ENCODE measurements around the gene WFIKKN2.
"Not testable (repeated sequence)": the region's sequence is repeated elsewhere in the genome, so short reads cannot be mapped to it uniquely, and the experiment has no call there.

The WFIKKN2 gene

DNA sequence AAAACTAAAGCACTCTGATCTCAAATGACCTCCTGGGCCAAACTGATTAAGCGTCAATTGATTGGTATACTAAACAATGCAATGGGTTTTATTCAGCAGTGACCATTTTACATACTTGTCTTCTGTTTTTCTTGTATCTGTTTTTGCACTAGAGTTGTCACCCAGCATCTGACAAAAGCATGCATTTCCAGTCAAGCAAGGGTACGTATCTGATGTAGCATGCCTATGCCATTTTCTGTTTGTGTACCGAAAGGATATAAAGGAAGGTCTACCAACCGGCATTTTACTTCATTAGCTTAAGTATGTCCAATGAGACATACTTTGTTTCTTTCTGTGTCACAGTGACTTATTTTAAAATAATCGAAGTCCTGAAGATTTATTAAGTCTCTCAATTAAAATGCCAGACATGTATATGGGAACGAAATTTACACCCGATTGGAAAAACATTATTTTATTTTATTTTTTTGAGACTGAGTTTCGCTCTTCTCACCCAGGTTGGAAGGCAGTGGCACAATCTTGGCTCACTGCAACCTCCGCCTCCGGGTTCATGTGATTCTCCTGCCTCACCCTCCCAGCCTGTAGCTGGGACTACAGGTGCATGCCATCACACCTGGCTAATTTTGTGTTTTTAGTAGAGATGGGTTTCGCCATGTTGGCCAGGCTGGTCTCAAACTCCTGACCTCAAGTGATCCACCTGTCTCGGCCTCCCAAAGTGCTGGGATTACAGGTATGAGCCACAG lies 23.3 kb downstream of the WFIKKN2 start:
- DNase-seq, result no peak

DNA sequence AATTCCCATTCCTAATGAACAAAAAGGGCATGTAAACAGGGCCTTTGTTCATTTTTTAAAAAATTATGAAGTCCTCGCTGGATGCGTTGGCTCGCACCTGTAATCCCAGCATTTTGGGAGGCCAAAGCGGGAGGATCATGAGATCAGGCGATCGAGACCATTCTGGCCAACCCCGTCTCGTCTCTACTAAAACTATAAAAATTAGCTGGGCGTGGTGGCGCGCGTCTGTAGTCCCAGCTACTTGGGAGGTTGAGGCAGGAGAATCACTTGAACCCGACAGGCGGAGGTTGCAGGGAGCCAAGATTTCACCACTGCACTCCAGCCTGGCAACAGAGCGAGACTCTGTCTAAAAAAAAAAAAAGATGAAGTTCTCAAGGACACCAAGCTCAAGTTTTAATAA lies 24.3 kb downstream of the WFIKKN2 start:
- DNase-seq, result not testable (repeated sequence)

DNA sequence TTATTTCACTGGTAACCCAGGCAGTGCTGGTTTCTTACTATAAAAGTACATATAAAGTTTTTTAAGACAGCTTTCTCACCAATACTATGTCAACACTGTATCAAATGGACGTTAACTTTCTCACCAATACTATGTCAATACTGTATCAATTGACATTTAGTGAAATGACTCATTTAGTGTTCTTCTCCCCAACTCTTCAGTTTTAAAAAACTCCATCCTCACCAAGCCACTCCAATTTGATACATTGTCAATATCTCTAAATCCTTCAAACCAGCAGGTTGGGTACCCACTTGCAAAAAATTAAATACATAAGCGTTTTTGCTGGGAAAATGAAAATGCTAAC lies 25.9 kb downstream of the WFIKKN2 start:
- no peak for DNase-seq

DNA sequence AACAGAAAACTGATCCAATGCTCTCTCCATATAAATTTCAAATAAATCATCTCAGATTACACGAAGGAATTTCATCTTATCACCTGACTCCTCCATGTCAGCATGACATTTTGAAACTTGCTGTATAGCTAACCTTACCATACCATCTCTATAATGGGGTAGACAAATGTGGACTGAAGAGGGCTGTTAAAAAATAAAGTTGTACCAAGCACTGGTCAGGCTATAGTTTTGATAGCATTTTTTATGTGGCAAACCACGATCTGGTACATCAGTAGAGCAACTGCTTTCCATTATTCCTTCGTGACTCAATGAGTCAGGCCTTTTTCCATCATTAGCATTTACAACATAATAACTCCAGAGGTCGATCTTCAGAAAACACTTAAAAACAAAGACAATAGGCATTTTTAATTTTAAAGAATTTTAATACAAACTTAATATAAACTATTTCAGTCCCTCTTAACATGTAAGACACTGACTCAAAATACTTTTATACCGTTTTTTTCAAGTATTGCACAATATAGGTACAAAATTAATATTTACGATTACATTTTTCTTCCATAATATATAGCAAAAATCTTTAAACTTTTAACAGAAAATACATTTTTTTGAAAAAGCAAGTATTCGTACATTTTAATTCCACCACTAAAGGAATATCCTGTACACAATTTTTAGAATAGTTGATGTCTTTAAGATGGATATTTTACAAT lies 26.6 kb downstream of the WFIKKN2 start:
- DNase-seq, result no peak

DNA sequence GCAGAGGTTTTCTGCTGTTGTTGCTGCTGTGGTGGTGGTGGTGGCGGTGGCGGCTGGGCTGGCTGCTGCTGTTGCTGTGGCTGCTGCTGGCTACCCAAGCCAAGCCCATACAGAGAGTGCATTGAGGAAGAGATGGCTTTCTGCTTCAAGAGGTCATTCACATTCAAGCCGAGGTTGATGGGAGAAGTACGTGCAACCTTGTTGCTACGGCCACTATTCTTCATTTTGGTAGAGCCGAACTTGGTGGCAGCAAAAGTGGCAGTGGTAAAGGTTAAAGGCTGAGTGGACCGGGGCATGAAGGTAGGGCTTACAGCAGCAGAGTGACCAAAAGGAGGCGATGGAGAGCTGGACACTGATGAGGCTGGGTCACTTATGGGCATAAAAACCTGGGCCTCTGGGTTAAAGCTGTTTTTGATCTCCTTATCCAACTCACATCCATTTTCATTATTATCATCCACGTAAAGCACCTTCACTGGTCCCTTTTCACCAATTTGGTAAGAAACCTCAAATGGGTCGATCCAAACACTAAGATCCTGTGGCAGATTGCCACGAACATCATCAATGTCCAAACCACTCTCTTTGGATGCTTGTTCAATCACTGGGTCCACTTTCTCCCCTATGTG lies 27.9 kb downstream of the WFIKKN2 start:
- no peak for DNase-seq

DNA sequence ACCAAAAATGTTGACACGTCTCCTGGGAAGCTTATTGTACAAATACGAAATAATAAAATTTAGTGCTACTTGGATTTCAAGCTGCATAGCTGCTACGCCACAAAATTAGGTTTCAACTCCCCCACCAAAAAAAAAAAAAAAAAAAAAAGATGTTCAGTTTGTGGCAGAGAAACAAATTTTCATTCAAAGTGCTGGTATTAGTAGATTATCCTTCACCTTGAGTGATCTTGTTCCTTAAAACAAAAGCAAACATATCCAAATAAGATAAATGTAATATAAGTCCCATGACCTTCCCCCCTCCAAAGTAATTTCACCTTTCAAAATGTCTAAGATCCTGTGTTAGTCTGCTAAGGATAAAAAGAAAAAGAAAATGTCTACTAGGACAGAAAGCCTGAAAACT lies 28.5 kb downstream of the WFIKKN2 start:
- no peak for DNase-seq

DNA sequence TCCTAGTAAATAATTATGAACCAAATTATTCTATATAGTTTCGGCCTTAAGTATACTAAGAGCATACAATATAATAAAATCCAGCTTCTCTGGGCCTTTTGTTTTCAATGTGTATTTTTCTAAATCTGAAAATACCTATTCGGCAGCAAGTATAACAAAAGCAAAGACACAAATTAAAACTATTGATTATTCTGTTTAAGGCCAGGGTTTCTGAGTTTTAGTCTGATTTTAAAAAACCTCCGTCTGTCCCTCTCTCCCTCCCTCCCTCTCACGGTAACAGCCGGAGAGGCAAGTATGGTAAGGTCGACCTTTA lies 29.3 kb downstream of the WFIKKN2 start:
- no peak for DNase-seq

DNA sequence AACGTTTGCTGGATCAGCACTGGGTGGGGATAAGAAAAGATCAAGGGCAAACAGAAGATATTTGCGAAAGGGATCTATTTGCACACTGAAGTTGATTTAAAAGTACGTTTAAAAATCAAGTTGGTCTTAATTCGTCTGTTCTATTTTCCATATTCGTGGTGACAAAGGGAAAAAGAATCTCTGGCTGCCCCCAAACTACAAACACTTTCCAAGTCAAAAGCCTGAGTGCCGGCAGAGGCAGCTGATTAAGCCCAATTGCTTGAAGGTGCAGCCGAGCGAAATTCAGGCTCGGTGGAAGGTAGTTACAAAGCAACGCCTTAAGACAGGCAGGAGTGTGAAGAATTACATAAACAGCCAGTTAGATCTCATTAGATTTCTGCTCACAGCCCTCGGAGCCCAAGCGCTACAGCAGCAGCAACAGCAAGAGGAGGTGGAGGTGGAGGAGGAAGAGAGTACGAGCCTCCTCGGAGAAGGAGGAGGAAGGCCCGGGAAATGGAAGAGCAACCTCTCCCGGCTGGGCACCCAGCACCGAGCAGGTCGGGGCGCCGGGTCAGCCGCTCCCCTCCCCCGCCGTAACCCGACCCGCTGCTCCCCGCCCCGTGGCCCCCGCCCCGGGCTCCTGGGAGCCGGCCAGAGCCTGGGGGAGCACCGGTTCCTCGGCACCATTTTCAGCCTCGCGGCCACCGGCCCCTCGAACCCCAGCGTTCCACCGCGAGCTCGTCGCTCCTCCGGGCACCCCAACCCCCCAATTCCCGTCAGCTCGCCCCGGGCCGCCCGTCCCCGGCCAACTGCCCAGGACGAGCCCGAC lies 29.9 kb downstream of the WFIKKN2 start:
- DNase-seq, result peak; percentile 38

DNA sequence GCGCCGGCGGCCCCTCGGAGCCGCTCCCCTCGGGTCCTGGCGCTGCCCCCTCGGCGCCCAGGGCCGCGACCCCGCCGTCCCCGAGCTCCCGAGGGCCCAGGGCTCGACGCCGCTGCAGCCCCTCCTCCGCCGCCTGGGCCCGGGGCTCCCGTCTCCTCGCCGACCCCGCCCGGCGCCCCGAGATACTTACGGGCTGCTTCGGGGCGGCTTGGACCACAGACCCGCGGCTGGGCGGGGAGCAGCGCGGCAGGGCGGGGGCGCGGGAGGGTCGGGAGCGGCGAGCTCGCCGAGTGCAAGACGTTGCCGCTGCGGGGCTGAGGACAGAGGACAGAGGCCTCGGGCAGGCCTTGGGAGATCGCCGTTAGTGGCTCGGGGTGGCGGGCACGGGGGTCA lies 30.5 kb downstream of the WFIKKN2 start:
- no peak for DNase-seq

DNA sequence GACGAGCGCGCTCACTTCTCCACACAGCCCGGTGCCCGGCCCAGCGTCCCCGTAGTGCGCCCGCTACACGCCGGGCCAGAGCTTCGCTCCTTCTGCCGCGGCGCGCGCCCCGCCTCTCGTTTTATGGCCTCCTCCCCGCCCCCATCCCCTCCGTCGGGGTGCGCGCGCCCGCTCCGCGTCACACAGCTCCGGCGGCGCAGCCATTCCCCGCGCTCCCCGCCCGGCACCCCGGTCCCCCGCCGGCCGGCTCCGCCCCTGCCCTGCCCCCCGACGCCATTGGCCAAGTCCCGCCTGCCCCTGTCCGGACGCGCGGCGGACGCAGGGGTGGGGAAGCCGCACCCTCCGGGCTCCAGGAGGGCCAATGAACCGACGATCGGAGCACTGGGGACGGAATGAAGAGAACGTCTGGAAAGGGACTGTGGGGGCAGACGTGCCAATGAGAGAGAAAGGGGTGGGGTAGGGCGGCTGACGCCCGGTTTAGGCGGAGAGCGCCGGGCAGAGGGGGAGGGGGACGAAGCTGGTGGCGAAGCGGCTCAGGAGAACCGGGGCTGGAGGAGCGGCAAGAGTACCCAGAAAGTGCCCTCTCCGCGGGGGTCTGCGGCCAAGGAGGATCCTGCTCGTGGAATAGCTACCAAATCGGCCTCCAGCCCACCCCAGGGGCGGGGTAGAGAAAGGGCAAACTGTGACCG lies 31.0 kb downstream of the WFIKKN2 start, which contains the start of gene TOB1:
Gene TOB1, minus strand, starts transcription at position 94 of the 689 bp plus-strand sequence. CDS start 2,337 bp downstream, outside the sequence.
- peak; percentile 96 for DNase-seq

DNA sequence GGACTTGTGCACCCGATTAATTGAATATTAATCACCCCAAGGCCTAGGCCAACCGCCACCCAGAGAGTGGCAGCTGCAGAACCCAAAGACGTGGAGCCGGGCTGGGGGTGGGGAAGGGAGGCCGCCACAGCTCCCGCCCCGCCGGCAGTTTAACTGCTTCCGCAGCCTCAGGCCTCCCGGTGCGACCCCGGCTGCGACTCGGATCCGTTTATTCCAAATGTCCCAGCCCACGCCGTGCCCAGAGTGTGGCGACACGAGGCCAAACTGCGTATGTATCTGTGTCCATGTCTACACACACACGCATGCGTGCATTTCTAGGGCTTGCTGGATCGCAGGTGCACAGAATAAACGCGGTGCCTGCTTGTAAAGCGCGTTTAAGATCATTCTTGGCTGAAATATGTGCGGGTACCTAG lies 31.6 kb downstream of the WFIKKN2 start:
- DNase-seq, result no peak

DNA sequence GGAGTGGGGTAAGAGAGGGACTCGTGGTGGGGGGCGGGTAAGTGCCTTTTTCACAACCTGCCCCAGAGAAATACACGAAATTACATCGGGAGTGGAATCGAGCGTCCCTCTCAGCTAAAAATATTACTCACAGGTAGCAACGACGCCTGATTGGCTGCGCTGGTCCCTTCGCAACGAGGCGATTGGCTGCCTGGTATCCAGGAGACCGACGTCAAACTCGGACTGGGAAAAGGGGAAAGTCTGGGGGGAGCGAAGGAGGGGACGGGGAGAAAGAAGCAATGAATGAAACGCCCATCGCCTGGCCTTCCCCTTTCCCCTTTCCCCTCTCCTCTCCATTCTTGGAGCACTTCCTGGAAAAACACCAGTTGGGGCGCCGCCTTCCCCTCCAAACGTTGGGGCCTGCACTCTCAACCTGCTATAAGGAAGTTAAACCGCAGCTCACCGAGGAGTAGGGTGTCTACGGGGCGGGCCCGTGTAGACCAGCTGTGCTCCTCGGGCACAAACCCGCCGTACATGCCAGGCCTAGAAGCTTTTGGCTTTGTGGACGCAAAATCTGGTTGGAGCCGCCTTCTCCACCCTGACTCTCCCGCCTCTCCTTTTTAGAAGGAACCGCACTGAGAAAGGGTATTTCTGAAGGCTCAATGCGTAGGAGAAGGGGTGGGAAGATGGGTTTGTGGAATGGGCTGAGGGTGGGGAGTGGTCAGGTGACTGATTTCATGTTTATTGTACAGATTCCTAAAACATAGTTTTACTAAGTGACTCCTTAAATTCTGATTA lies 32.2 kb downstream of the WFIKKN2 start:
- DNase-seq, result peak; percentile 95

DNA sequence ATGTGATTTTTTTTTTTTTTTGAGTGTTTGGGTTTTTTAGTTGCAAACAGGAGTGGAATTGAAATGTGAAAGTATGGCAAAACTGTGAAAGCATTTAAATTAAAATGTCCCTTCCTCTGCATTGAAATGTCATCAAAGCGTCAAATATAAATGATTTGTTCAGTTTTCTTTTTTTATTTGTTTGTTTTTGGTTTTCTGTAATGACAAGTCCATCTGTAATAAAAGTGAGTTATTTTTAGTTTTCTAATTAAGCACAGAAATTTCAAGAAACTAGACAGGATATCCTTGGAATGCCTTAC lies 32.7 kb downstream of the WFIKKN2 start:
- DNase-seq, result no peak

DNA sequence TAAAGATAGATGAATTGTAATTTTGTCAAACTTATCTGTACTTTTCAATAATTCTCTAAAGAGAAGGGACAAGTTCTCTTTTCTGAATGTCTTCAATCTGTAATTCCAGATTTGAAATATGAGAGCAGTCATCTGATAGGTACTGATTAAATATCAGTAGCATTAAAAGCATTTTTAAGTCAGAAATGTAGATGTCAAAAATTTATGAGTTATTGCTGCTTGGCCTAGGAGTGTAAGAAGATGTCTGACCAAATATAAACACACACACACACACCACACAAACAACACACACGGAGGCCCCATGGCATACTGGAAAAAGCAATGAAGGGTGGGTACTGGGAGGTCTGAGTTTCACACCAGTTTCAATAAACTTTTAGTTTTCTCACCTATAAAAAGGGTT lies 33.2 kb downstream of the WFIKKN2 start:
- DNase-seq, result no peak

DNA sequence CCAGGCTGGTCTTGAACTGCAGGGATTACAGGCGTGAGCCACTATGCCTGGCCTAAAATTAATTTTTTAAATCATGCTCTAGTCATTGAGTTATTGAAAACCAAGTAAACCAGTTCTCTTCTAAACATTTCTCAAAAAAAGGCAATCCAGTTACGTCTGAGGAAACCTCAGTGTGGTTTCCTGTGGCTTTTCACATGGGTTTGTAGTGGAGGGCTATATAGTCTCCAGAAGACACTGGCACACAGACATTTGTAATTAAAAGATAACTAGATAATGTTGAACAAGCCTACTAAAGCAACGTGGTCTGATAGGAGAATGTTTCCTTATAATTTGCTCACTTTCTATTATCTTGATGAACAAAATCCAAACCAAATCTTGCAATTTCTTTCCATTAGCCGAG lies 36.0 kb downstream of the WFIKKN2 start:
- DNase-seq, result no peak

DNA sequence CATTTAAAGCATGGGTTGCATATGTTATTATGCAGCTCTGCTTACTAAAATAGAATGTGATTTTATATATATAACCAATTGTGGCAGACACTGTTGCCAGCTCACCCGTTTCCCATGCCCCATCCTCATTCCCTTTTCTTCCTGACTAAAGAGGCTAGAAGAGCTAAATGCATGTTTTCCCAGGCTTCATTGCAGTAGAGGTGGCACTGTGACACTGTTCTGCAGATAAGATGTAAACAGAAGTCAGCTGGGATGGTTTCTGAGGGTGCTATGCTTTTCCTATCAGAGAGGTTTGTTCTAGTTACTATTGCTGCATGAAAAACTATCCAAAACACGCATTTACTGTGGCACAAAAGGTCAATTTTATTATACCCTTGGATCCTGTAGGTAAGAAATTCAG lies 36.5 kb downstream of the WFIKKN2 start:
- DNase-seq, result no peak

DNA sequence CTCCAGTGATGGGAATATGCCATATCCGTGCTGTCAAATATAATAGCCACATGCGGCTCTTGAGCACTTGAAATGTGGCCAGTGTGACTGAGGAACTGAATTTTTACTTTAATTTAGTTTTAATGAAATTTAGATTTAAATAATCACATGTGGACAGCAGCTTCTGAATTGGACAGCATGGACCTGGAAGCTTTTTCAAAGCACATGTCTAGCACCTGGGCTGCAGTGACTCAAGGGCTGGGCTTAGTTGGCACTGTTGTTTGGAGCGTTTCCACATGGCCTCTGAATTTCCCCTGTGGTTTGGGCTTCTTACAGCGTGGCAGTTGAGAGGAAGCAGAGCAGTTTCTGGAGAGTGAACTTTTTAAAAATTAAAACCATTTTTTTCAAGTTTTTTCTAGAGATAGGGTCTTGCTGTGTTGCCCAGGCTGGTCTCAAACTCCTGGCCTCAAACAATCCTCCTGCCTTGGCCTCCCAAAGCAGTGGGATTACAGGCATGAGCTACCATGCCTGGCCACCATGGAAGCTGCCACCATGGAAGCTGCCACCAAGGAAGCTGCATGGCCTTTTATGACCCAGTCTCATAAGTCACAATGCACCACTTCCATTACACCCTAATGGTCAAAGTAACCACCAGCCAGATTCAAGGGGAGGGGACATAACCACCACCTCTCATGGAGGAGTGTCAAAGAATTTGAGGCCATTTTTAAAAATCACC lies 37.5 kb downstream of the WFIKKN2 start:
- DNase-seq, result no peak

DNA sequence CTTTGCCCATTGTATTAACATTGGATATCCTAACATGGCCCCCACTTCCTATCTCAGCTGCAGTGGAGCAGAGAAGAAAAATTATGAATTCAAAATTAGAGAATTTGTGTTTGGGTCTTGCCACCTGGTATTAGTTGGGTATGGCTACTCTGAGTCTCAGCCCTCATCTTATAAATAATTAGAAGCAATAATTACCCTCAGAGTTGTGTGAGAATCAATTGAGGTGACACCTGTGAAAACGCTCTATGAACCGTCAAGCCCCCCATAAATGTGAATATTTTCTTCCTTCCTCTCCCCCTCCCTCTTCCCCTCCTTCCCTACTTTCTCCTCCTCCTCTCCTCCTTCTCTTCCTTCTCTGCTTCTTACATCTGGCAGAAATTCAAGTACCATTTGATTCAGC lies 39.7 kb downstream of the WFIKKN2 start:
- no peak for DNase-seq

DNA sequence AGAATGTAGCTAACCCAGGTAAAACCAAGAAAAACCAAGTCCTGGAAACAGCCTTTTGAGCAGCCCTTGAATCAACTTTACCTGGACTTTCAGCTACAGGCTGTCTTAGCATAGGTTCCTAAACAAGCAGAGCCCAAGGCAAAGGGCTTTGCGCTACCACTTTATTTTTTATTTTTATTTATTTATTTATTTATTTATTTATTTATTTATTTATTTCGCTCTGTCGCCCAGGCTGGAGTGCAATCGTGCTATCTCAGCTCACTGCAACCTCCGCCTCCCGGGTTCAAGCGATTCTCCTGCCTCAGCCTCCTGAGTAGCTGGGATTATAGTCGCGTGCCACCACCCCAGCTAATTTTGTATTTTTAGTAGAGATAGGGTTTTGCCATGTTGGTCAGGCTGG lies 41.7 kb downstream of the WFIKKN2 start:
- DNase-seq, result not testable (repeated sequence)

DNA sequence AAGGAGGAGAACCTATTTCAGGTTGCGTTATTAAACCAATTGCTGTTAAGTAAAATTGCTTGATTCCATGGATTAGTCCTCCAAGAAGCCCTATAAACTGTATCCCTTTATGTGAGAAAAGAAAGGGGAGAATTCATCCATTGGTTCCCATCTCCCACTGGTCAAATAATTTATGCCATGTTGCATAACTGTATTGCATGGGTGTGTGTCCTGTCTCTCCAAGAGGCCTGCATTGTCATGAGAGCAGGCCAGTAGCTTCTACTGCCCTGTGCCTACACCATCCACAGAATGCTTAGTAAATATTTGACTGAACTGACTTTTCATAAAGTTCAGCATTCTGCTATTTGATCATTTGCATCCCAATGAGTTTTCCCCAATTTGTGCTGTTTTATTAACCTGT lies 42.5 kb downstream of the WFIKKN2 start:
- no peak for DNase-seq

DNA sequence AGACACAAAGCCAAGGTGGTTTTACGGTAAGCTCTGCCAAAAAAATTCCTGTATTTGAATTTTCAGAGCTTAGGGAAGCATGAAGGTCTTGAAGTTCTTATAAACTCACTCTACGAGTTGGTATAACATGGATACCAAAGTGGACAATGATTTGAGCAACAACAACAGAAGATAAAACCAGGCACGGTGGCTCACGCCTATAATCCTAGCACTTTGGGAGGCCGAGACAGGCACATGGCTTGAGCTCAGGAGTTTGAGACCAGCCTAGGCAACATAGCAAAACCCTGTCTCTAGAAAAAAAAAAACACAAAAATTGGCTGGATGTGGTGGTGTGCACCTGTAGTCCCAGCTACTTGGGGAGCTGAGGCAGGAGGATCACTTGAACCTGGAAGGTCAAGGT lies 43.7 kb downstream of the WFIKKN2 start:
- no peak for DNase-seq

DNA sequence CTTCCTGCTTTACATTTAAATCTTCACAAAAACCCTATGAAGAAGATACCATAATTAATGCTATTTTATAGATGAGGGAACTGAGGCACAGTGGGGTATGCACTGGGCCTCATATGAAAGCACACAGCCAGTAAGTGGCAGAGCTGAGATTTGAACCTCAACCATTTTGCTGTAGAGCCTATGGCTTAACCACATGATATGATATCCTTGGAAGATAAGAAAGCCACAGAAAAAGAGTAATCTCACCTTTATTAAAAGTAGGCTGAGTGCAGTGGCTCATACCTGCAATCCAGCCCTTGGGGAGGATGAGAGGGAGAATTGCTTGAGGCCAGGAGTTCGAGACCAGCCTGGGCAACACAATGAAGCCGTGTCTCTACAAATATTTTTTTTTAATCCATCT lies 45.8 kb downstream of the WFIKKN2 start:
- DNase-seq, result no peak
